HG03457 (cell line): ENCODE data around the gene WDR86.

ENCODE experiments used
- ATAC-seq: cut with Tn5 transposase; IDR thresholded peaks from one replicate; pipeline ENCODE4 v1.9.1; 2021; ENCODE audit warnings: moderate number of reproducible peaks; ENCODE audit not compliant: unreplicated experiment

The WDR86 gene

DNA sequence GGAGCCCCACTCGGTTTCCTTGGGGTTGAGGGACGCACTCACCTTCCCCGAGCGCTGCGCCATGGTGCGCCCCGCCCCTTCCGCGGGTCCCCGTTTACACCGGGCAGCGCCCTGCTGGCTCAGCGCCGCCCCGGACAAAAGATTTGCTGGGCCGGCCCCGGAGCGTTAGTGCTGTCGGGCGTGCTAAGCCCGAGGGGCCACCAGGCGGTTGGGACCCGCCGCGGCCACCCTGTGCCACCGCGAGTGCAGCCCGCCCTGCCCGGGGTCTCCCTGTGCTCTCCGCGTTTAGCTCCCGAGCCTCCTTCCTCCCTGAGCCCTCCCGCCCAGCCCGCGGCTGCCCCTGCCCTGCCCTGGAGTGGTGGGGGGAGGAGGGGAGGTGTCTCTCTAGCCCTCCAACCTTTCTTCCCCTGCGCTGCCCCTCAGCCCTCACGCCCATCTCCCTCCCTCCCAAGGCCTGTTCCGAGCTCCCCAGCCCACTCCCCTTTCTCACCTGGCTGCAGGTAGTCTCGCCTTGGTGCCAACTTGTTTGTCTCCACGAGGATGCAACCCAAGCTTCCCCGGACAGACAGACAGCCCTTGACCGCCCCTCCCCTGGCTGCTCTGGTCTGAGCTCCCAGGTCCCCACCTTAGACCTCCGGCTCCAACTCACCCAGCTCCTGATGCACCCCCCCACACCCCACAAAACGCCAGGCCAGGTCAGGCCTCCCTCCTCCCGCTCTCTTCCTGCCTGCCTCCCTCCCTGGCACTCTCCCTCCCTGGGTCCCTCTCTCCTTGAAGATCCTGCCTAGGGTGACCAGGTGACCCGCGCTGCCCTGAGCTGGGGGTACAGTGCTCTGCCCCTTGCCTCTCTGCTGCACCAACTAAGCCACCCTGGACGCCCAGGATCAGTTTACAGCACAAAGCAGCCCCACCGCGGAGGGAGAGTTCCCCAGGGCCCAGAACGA lies 30.3 kb upstream of the WDR86 start, which contains the start of gene CRYGN:
Gene CRYGN (minus strand): TSS at position 287 of the 944 bp plus-strand sequence. CDS start 224 bp downstream, at position 63.
- ATAC-seq, result no peak

DNA sequence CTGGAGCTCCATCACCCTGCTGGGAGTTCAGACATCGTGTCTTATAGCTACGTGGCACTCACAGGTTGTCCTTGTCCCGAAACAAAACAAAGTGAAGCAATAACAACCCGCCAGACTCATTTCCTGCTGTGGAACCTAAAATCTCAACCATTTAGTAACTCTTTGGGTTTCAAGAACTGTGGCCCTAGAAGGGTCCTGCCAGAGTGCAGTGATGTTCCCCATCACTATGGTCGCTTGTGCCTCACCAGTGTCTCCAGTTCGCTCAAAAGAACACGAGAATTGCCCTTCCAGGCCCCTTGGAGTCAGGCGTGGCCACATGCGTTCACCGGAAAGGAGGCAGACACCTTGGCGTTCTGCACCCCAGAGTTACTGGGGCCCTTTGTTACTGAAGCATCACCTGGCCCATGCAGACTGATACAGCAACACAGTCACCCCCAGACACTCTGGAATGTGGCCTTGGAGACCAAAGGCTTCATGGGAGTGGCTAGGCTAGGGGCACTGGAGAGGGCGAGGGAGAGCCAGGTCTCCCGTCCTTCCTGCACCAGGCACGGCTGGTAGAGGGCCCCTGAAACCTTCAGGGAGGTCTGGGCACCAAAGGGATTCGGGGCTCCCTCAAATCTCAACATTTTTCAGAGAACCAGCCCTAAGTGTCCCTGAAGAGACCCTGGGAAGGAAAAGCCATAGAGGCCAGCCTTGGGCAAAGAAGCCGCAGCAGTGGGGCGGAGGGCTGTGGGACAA lies 29.2 kb upstream of the WDR86 start:
- ATAC-seq, result no peak

DNA sequence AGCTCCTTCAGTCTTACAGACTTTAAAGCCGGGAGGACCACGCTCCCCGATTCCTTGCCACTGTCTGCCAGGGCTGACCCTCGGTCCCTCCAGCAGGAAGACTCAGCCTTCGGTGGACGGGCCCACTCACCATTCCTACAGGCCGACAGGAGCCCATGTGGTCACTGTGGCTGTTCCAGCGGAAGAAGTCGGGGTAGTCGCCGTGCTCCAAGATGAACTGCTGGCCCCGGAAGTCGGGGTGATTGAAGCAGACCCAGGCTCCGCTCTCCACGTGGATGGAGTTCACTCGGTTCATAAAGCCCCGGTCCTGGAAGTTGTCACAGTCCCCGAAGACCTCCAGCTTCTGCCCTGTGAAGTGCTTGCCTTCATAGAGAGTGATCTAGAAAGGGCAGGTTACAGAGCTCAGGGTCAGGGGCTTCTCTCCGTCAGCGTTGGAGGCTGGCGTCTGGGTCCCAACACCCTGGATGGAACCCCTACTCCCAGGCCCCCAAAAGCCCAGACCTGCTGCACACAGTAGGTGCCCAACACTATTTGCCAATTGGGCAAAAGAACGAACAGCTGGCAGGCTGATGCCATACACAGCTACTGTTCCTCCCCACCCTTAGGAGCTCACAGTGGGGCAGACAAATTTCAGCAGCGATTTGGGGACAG lies 28.2 kb upstream of the WDR86 start:
- ATAC-seq, result no peak

DNA sequence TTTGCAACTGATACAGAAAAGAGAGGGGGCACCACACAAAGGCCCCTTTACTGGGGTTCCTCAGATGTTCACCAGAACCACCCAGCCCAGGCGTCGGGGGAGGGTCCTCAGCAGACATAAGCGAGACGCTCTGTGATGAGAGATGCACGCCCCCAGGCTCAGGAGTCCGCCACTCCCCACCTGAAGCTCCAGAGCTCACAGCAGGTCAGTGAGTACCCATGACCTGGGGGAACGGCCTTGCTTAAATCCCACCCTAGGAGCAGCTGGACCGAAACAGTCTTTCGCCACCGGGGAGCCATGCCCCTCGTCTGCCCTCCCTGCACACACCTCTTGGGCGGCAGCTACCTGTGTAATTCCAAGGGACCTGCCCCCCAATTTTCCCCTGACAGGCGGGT lies 27.3 kb upstream of the WDR86 start:
- ATAC-seq, result no peak

DNA sequence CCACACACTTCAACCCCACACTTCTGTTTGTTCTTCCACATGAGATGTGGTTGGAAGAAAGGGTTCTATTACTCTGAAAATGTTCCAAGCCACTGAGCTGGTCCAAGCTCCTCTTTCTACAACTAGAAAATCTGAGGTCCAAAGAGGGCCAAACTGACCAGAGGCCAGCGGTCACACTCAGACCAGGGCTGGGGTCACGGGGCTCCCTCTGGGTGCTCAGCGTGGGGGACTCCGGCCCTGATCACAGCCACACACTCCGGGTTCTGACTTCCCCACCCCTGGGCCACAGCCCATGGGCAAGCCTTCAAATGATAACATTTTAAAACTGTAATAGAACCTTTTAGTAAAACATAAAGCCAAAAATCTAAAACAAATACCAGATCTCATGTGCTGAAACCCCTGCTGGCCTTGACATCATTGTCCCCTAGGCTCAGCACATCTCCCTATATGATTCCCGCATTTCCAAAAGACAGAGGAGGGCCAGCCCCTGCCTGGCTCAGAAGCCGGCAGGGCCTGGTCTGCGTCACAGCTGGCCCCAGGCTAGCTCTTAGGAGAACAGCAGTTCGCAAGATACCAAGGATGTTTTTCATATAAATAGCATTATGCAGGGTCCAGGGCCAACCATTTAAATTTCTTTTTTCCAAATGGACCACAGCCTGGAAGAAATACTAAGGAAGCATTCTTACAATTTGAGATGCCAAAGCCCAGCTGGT lies 26.8 kb upstream of the WDR86 start:
- no peak for ATAC-seq

DNA sequence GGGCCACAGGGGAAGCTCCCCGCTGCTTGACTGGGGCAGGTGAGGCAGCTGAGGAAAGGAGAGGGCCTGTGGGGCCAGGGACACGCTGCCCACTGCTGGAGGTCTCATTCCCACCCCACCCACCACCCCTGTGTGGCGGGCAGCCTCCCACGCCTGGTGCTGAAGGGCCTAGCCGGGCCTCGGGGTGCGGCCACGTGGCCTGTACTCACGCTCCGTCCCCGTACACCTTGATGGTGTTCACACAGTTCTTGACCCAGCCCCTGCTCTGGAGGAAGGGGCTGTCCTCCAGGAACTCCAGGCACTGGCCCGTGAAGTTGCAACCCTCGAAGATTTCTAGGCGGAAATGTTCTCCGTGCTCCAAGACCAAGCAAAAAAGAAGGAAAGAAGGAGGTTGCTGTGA lies 26.1 kb upstream of the WDR86 start:
- no peak for ATAC-seq

DNA sequence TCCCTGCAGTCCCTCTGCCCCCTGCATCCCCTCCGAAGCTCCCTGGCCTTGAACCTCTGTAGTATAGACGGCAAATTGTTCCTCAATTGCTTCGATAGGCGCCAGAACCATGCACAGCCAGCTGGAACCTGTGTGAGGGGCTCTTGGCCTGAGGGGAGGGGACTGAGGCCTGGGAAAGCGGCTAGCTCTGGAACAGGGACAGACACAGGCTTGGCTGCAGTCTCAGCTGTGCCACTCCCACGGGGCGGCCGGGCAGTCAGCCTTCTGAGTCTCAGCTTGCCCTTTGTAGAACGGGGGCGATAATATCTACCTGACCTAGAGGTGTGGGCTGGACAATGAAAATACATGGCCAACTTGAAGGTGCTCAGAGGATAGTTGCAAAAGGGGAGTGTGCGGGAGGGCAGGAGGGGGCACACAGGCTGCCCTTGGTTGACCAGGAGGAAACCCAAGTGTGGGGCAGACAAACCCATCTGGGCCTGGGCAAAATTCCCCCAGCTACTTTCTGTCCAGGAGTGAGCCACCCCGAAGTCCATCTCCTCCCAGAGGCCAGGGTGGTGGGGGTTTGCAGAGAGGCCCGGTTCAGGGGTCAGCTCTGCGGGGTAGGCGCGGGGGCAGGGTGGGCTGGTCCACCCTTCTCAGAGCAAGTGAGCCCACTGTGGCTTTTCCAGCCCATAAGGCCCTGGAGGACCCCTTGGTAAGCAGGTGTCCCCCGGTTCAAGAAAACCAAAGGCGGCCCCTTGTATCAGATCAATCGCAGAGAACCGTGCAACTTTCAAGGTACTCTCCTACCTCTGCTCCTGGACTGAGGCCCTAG lies 25.5 kb upstream of the WDR86 start:
- ATAC-seq, result no peak

DNA sequence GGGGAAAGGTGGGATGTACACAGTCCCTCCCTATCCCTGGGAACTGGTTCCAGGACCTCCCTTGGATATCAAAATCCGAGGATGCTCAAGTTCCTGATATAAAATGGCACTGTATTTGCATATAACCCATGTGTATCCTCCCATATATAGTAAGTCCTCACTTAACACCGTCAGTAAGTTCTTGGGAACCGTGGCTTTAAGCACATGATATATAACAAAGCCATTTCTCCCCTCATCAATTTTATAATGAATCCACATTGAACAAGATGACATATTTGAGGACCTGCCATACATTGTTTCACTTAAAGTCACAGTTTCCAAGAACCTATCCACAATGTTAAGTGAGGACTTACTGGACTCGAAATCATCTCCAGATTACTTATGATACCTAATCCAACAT lies 24.7 kb upstream of the WDR86 start:
- no peak for ATAC-seq

DNA sequence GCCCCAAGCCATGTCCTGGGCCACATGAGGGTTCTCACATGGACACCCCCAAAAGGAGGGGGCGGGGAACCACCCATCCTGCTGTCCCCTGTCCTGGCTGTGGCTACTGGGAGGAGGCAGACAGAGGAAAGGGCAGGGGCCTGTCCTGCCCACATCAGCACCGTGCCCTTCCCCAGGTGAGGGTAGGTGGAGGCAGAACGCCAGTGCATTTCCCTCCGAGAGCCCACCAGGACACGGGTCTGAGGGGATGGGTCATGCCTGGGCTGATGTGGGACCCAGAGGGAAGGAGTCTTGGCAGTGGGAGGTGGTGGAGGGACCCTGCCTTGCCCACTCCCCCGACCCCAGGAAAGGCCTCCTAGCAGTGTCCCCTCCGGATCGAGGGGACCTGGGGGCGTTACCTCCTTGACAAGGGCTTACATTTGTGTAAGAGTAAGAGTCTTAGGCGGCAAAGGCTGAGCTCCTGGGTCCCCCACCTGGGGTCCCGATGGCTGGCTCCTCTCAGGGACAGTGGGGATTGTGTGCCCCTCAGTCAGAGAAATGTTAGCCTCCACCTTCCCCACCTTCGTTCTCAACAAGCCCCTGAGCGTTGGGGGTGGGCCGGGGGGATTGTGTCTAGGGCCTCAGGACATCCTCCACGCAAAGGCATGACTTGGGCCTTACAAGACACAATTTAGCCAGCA lies 24.0 kb upstream of the WDR86 start:
- ATAC-seq, result no peak

DNA sequence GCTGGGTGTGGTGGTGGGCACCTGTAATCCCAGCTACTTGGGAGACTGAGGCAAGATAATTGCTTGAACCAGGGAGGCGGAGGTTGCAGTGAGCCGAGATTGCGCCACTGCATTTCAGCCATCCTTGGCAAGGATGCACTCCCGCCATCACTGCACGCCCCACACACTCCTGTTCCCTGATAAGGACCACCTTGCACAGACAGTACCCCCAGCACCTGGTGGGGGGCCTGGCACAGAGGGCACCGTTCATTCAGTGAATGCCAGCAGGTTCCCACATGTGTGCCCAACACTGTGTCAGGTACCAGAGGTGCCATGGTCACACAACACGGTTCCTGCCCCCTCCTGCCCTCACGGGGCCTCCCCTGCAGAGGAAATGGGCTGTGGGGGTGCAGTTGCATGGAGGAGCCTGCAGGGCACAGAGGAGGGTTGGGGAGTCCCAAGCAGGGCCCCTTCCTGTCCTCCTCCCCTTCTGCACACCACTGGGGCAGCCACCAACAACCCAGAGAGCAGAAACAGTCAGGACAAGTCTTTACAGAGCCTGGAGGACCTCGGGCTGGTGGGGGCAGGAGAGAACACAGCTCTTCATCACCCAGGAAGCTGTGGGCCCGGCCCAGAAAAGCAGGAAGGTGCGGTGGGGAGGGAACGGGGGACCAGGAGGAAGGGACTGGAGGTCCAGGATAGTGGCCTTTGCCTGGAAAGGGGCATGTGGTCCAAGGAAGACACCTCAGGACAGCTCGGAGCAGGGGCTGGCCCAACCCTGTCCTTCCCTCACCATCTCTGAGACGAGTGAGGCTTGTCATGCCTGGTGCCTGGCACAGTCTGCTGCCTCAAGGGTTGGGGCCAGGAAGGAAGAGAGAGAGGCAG lies 23.1 kb upstream of the WDR86 start:
- ATAC-seq, result no peak

DNA sequence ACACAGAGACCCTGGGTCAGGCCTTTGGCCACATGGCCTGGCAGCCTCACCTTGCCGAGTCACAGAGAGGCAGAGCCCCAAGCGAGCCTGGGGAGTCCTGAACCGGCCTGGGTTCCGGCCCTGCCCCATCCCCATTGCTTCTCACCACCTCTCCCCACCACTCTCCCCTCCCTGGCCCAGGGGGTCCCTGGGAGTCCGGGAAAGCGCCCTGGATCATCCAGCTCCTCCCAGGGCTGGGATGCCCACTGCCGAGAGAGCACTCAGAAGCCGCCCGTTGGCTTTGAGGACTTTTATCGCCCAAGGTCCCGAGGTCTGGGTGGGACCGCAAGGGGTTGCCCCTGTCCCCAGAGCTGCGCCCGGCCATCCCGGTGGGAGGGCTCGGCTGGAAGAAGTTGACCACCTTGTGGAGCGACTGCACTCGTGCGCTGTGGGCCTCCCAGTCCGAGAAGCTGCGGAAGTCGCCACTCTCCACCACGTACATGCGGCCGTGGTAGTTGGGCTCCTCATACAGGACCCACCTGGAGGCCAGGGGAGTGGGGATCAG lies 22.0 kb upstream of the WDR86 start:
- no peak for ATAC-seq

DNA sequence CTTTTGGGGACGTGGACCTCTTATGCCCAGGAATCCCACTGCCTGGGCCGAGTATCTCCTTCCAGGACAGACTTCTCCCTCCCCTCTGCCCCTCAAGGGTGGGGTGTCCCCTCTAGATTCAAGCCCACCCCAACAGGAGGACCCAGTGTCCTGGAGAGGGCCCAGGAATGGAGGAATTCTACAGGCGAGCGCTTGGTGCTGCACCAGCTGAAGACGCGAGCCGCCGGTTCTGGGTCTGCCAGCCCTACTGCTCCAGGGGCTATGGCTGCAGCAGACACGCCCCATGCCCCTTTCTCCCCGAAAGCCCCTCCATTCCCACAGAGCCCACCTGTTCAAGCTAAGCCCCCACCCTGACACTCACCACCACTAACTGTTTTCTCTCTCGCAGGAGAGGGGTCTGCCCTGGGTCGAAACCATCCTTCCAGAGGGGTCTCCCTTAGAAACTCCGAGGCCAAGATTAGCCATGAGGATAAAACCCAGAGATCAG lies 21.5 kb upstream of the WDR86 start:
- ATAC-seq, result no peak

DNA sequence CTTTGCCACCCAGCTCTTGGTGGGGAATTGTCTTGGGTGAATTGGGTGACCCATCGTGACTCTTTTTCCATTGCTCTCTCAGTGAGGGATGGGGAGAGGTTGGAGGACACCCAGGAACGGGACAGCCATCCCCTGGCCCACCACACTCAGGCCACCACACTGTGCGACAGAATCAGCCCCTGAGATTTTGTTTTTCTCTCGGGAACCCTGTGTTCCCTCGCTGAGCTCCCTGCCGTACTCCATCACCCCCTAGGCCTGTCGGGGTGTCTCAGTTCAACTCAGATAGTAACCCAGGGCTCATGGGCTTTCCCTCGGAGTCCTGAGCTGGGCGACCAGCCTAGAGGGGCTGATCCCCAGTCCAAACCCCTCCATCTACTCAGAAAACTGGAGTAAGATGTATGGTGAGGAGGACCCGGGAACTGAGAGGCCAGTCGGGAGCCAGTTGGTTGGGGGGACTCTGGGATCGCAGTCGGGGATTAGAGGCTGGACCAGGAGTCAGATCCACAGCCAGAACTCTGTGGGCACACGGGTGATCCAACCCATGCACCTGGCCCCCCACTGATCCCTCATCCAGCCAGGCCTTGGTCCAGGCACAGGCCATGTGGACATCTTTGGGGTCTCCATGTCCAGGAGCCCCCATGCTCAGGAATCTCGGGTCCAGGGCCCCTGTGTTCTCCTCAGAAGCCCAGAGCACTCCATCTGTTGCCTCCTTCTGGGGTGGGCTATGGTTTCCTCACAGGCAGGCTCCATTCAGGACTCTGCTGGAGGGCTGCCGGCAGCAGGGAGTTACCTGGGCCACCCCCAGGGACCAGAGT lies 20.8 kb upstream of the WDR86 start:
- ATAC-seq, result no peak

DNA sequence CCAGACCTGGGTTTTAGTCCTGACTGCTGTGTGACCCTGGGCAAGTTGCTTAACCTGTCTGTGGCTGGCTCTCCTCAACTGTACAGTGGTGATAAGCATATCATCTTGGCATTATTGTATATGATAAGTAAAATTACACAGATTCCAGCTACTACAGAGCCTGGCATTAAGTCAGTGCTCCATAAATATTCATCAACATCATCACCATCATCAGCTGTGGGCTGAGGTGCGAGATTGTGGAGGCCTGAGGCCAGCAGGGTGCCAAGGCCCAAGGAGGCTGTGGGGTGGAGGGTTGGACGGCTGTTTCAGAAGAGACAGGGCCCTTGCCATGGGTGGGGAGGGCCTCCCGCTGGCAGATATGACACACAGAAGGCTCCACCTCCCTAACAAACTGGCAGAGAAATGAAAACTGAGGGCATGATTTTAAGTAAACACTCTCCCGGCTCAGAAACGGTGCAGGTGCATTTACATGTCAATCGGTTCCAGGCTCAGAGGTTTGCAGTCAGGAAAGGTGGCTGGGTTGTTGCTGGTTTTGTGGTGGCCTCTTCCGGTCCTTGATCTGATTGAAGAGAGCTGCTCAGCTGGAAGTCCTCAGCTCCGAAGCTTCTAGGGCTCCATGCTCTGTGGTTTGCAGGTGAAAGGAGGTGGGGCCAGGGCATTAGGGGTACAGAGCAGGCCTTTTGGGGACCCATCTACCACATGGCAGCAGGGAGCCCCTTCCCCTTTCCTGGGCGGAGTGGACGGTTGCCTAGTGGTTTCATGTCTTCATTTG lies 19.9 kb upstream of the WDR86 start:
- no peak for ATAC-seq

DNA sequence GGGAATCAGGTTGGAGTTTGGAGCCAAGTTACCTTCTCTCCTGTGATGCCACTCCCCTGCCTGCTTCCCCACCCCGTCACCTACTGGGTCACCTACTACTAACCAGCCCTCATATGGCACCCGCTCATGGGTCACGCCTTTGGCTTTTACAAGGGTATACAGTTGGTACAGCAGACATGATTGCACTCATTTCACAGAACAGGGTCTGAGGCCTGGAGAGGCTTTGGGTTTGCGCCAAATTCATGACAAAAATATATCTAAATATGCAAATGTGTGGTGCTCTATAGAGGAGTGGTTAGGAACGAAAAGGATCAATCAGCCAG lies 19.4 kb upstream of the WDR86 start:
- no peak for ATAC-seq

DNA sequence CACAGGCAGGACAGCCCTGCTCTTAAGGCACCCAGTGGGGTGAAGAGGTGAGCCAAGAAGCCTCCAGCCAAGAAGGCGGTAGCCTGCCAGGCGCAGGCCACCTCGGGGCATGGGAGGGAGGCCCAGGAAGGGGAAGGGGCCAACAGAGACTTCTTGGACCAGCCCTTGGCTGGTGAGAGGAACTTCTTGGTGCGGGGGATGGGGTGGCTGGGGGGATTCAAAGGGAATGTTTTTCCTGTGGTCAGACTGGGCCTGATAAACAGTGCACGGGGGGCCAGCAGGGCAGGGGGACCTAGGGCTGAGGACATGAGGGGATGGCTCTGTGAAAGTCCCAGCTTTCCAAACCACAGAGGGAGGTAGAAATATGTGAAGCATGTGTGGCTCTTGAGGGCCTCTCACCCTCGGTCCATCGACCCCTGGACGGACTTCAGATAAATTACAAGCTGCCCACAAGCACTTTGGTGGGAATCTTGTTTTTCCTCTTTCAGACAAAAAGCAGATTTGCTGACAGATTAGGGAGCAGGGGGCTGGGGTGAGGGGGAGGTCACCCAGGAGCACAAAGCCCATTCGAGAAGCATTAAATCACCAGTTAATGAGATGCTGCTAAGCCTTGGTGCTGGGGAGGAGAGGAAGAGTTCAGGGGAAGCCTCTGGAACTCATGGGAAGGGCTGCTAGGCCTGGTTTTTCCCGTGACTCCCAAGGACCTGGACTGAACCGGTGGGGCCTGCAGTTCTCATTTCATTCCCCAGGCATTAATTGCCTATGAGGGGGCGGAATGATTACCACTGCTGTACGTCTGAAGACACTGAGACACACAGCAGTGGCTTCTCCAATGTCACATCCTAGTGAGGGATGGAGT lies 18.8 kb upstream of the WDR86 start:
- no peak for ATAC-seq
